IPS-15b (cell line): ENCODE data around the gene PRXL2C.
"Not testable (repeated sequence)": the region's sequence is repeated elsewhere in the genome, so short reads cannot be mapped to it uniquely, and the experiment has no call there.

Source experiments
- H3K27me3 ChIP-seq: one replicate; pipeline ENCODE4 v1.6.1; 2013; ENCODE audit warnings: low read length; ENCODE audit not compliant: control insufficient read depth, insufficient read depth
- H3K36me3 ChIP-seq: one replicate; pipeline ENCODE4 v1.6.1; 2013; ENCODE audit warnings: low read length; ENCODE audit not compliant: control insufficient read depth, insufficient read depth
- H3K4me1 ChIP-seq: one replicate; pipeline ENCODE4 v1.6.1; 2013; ENCODE audit warnings: mild to moderate bottlenecking, low read length; ENCODE audit not compliant: control insufficient read depth, insufficient read depth
- H3K4me3 ChIP-seq: one replicate; pipeline ENCODE4 v1.5.1; 2013; ENCODE audit warnings: low read depth, low read length
- H3K9ac ChIP-seq: one replicate; pipeline ENCODE4 v1.6.1; 2013; ENCODE audit warnings: low read depth, mild to moderate bottlenecking, low read length
- H3K9me3 ChIP-seq: one replicate; pipeline ENCODE4 v1.6.1; 2013; ENCODE audit warnings: mild to moderate bottlenecking, low read length; ENCODE audit not compliant: control insufficient read depth, insufficient read depth

The PRXL2C gene, protein sequence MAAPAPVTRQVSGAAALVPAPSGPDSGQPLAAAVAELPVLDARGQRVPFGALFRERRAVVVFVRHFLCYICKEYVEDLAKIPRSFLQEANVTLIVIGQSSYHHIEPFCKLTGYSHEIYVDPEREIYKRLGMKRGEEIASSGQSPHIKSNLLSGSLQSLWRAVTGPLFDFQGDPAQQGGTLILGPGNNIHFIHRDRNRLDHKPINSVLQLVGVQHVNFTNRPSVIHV

DNA sequence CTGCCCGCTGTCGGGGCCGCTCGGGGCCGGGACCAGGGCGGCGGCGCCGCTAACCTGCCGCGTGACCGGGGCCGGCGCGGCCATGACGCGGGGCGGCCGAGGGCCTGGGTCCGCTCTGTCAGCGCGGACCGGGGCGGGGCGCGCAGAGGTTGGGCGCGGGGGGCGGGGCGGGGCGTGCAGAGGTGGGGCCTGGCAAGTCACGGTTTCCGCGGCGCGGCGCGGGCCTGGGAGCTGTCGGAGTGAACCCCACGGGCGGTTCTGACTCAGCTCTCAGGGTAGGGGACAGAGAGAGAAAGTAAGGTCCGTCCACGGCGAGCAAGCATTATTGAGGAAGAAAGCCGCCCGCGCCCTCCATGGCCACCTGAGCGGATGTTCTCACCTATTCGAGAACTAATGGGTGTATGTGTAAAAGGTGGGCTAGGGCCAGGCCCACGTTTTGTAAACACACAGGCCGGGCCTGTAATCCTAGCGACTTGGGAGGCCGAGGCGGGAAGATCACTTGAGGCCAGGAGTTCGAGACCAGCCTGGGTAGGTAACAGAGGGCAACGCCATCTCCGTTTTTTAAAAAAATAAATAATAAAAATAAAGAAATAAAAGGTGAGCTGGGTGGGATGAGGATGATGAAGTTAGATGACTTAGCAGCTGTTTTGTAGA lies at the start of gene PRXL2C:
Gene PRXL2C (minus strand): TSS at position 120 of the 654 bp plus-strand sequence. CDS start 36 bp downstream, at position 84.
- Histone ChIP-seq H3K4me1 (no peaks in the 10 kb centered on the region), H3K36me3 (no peaks in the 10 kb centered on the region), H3K9me3 (no peaks in the 10 kb centered on the region), H3K9ac (no peak within 1 kb of the TSS), H3K27me3 (peaks cover 7% of the 10 kb centered on the region), H3K4me3 (peak within 1 kb of the TSS; percentile 79)

DNA sequence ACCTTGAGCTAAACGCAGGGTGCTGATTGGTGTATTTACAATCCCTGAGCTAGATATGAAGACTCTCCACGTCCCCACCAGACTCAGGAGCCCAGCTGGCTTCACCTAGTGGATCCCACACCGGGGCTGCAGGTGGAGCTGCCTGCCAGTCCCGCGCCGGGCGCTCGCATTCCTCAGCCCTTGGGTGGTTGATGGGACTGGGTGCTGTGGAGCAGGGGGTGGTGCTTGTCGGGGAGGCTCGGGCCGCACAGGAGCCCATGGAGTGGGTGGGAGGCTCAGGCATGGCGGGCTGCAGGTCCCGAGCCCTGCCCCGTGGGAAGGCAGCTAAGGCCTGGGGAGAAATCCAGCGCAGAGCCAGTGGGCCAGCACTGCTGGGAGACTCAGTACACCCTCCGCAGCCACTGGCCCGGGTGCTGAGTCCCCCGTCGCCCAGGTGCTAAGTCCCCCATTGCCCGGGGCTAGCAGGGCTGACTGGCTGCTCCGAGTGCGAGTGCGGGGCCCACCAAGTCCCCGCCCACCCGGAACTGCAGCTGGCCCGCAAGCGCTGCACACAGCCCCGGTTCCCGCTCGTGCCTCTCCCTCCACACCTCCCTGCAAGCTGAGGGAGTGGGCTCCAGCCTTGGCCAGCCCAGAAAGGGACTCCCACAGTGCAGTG lies 45.7 kb upstream of the PRXL2C start:
- H3K9me3 ChIP-seq, H3K27me3 ChIP-seq, H3K36me3 ChIP-seq, H3K4me3 ChIP-seq, H3K9ac ChIP-seq, H3K4me1 ChIP-seq: not testable (repeated sequence)

DNA sequence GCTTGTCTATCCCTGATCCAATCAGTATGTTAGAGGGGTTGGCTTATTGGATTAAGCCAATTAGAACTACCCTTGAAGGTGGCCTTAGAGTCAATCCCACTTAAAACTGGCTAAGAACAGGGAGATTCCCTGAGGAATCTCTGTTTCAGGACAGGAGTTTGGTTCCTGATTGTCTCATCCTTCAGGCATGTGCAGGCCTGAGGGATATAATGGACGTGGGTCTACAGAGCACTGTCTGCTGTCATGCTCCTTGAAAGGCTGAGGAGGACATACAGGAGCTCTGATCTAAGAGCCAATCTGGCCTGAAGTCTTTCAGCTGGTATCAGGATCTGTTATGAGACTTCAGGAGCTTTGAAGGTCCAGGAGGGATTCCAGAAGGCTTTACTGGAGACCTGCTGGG lies 36.2 kb upstream of the PRXL2C start:
- Histone ChIP-seq H3K9ac (no peak overlapping the region), H3K9me3 (peaks cover 4% of the 10 kb centered on the region), H3K4me3 (no peak overlapping the region), H3K4me1 (no peaks in the 10 kb centered on the region), H3K36me3 (no peaks in the 10 kb centered on the region), H3K27me3 (no peaks in the 10 kb centered on the region)

DNA sequence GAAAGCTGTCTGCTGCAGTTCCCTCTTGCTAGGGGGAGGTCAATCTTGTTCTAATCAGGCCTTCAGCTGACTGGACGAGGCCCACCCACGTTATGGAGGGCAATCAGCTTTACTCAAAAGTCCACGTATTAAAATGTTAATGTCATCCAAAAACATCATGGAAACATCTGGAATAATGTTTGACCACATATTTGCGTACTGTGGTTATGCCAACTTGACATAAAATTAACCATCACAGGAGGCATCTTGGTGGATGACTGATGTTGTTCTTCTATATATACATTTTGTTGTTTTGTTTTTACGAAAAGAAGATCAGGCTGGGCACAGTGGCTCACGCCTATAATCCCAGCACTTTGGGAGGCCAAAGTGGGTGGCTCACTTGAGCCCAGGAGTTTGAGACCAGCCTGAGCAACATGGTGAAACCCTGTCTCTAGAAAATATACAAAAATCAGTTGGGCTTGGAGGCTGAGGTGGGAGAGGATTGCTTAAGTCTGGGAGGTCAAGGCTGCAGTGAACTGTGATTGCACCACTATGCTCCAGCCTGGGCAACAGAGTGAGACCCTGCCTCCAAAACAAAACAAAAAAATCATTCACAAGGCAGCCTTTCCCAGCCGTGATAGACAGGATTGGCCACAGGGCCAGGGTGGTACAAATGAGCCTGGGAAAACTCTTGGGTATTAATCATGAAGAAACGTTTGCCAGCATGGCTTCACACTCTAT lies 33.8 kb upstream of the PRXL2C start:
- H3K27me3 ChIP-seq, result peaks cover 2% of the 10 kb centered on the region
- peaks cover 4% of the 10 kb centered on the region for H3K9me3 ChIP-seq
- H3K36me3 ChIP-seq, result no peaks in the 10 kb centered on the region
- no peaks in the 10 kb centered on the region for H3K4me1 ChIP-seq
- no peak overlapping the region for H3K4me3 ChIP-seq
- no peak overlapping the region for H3K9ac ChIP-seq

DNA sequence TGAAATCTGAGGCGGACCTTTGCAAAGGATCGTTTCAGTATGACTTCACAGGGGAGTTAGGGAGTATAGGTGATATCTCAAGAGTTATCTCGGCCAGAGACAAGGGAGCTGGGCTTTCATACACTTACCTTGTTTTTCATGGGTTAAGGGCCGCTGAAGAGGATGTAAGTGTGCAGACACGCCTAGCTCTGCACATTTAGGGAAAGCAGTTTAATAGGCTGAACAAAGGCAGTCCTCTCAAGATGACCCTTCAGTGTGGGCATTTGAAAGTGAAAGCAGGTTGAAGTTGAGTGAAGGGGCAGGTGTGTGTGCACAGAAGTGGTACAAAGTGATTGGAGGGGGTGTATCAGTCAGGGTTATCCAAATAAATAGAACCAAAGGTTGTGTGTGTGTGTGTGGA lies 33.1 kb upstream of the PRXL2C start:
- H3K4me3 ChIP-seq, result no peak overlapping the region

DNA sequence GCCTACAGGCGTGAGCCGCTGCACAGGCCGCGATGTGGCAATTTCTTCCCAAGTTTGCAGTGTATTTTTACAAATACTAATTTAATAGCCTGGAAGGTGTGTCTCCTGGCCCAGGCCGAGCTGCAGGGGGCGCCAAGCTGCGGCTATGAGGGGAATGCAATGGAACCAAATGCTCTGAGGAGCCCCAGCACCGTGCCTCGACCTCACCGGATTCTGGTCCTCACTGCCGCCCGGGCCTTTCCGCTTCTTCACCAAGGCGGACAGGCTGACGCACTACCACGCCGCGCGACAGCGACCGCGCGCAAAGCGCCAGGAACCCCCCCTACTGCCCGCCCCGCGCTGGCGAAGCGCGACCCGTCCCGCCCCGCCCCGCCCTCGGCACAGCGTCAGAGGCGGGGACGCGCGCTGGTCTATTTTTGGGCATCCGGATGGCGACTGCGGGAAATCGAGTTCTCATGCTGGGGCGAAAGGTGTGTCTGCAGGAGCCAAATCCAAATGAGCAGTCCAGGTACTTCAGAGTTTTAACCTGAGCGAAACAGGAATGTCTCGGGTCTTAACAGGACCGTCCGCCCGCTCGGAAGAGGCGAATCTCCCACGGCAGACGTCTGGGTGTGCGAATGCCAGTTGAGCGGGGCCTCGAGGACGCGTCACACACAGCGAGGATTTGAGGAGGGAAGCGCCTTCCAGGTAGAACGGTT lies 31.7 kb upstream of the PRXL2C start:
- no peaks in the 10 kb centered on the region for H3K36me3 ChIP-seq
- peak overlapping the region; percentile 63 for H3K4me3 ChIP-seq
- H3K9me3 ChIP-seq, result no peaks in the 10 kb centered on the region
- peak overlapping the region; percentile 19 for H3K9ac ChIP-seq
- peaks cover 2% of the 10 kb centered on the region for H3K27me3 ChIP-seq
- H3K4me1 ChIP-seq, result no peaks in the 10 kb centered on the region

More for the DNA sequence above, 33.1 kb upstream of the PRXL2C start:
- Histone ChIP-seq H3K4me1 (no peaks in the 10 kb centered on the region), H3K9ac (no peak overlapping the region), H3K36me3 (no peaks in the 10 kb centered on the region), H3K9me3 (peaks cover 4% of the 10 kb centered on the region), H3K27me3 (peaks cover 2% of the 10 kb centered on the region)

DNA sequence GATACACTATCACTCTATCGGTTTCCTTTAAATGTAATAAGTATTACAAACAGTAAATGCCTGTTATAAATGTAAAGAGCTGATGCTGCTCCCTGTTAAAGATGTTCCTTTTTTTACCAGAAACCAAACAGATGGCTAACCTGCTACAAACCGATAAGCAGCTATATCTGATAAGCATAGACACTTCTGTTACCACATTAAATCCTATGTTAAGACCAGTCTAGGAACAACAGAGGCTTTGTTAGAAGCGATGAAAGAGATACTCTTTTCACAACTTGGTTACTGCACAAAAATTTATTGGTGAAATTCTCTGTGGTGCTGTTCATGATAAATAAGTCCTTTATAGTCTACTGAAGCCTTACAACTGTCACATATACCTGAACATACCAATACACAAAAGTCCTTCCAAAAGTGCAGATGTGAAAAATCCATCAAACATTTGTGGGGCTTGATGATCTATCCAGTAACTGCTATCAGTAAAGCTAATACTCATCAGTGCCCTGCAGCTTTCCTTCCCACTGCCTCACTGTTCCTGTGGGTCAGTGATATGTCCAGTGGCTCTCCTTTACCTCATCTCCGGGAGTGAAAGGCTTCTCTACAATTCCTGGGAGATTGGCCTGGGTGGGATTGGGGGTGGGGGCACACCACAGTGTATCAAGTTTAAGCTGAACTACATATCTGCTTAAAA lies 25.8 kb upstream of the PRXL2C start:
- Histone ChIP-seq H3K4me1 (no peaks in the 10 kb centered on the region), H3K27me3 (peaks cover 1% of the 10 kb centered on the region), H3K9me3 (no peaks in the 10 kb centered on the region), H3K4me3 (no peak overlapping the region), H3K9ac (no peak overlapping the region), H3K36me3 (no peaks in the 10 kb centered on the region)

DNA sequence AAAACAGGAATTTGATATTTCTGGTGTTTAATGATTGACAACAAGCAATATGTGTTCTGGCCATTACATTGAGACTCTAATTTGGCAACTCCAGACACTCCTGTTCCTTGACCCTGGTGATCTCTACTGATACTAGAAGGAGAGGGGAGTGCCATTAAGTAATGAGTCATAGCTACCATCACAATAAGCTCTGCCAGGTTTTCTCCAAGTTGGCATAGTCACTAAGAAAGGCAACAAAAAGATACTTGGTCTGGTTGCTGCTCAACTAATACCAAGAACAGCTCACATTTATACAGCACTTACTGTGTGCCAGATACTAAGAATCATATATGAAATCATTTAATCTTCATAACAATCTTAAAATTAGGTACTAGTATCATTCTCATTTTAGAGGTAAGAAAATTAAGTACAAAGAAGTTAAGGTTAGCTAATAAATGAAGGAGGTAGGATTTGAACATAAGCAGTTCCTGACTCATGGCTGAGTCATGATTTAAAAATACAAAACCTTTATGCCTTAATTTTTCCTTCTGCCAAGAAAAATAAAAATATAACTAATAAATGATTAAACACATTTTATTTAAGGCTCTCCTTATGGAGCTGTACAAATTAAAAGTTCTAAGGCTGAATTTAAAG lies 19.9 kb upstream of the PRXL2C start:
- Histone ChIP-seq H3K27me3 (no peaks in the 10 kb centered on the region), H3K4me1 (no peaks in the 10 kb centered on the region), H3K9me3 (no peaks in the 10 kb centered on the region), H3K36me3 (no peaks in the 10 kb centered on the region), H3K9ac (no peak overlapping the region), H3K4me3 (no peak overlapping the region)

DNA sequence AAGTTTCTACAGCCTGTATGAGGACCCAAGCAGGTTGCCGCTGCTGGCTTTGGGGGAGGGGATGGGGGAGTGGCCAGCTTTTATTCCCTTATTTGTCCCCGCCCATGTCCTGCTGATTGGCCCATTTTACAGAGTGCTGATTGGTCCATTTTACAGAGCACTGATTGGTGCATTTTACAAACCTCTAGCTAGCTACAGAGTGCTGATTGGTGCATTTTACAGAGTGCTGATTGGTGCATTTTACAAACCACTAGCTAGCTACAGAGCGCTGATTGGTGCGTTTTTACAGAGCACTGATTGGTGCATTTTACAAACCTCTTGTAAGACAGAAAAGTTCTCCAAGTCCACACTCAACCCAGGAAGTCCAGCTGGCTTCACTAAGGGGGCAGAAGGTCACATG lies 18.7 kb upstream of the PRXL2C start:
- not testable (repeated sequence) for H3K9ac ChIP-seq, H3K36me3 ChIP-seq, H3K9me3 ChIP-seq, H3K27me3 ChIP-seq, H3K4me1 ChIP-seq, H3K4me3 ChIP-seq

DNA sequence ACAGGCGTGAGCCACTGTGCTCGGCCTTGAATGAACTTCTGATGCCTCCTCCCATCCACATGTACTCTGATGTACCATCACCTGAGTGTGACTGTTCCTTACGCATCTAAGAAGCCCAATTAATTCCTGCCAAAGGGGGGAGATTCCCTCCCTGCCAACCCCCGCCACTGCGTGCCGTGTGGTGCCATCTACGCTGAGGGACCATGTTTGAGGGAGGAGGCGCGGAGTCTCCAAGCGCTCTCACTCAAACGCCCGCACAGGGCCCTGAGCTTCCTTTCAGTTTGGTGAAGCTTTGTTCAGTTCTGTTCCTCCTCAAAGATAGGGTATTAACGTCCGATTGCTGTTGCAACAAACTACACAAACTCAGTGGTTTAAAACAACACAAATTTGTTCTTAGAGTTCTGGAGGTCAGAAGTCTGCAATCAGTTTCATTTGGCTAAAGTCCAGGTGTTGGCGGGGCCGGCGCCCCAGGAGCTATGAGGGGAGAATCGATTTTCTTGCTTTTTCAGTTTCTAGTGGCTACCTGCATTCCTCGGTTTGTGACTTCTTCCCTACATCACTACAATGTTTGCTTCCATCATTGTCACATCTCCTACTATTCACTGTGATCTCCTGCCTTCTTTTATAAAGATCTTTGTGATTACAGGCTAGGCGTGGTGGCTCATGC lies 13.9 kb upstream of the PRXL2C start:
- Histone ChIP-seq H3K9me3 (no peaks in the 10 kb centered on the region), H3K9ac (no peak overlapping the region), H3K4me3 (no peak overlapping the region)

More for the DNA sequence above, 13.9 kb upstream of the PRXL2C start:
- Histone ChIP-seq H3K36me3 (no peaks in the 10 kb centered on the region), H3K4me1 (no peaks in the 10 kb centered on the region), H3K27me3 (no peaks in the 10 kb centered on the region)
